ENCODE results near the gene CLIP1.
A peak's percentile ranks its signal among the peaks of the same experiment; 100 is the strongest.
"Not testable (repeated sequence)": the region's sequence is repeated elsewhere in the genome, so short reads cannot be mapped to it uniquely, and the experiment has no call there.

Gene CLIP1

GRCh38 chr12:122265476-122265875 is 157.0 kb downstream of the CLIP1 start:
- H3K4me3 Mint-ChIP-seq: peak overlapping the region; percentile 91
- H3K36me3 Mint-ChIP-seq (ENCODE audit: low read depth): peaks cover 48% of the 10 kb centered on the region
- peaks cover 2% of the 10 kb centered on the region for H3K27me3 Mint-ChIP-seq
- peaks cover 32% of the 10 kb centered on the region for H3K4me1 Mint-ChIP-seq (ENCODE audit: low read depth)
- H3K9me3 Mint-ChIP-seq: no peaks in the 10 kb centered on the region
- no peak for DNase-seq
- H3K27ac Mint-ChIP-seq: peak overlapping the region; percentile 98

DNA sequence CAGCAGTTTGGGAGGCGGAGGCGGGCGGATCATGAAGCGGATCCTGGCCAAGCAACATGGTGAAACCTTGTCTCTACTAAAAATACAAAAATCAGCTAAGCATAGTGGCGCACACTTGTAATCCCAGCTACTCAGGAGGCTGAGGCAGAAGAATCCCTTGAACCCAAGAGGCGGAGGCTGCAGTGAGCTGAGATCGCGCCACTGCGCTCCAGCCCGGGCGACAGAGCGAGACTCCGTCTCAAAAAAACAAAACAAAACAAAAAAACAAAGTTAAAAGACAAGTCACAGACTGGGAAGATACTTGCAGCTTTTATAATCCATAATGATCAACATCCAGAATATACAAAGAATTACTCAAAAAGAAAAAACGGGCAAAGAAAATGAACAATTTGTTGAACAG is 161.7 kb downstream of the CLIP1 start:
- H3K27me3 Mint-ChIP-seq, H3K27ac Mint-ChIP-seq, H3K9me3 Mint-ChIP-seq, H3K4me3 Mint-ChIP-seq, DNase-seq: not testable (repeated sequence)
- Mint-ChIP-seq H3K36me3 (ENCODE audit: low read depth) (peaks cover 77% of the 10 kb centered on the region), H3K4me1 (ENCODE audit: low read depth) (peaks cover 30% of the 10 kb centered on the region)

- H3K27me3 Mint-ChIP-seq, H3K4me3 Mint-ChIP-seq, DNase-seq, H3K9me3 Mint-ChIP-seq: not testable (repeated sequence)
- Mint-ChIP-seq H3K4me1 (ENCODE audit: low read depth) (peaks cover 18% of the 10 kb centered on the region), H3K27ac (peak overlapping the region; percentile 40), H3K36me3 (ENCODE audit: low read depth) (peaks cover 78% of the 10 kb centered on the region)
Measured at GRCh38 chr12:122258939-122259338, 163.5 kb downstream of the CLIP1 start.

DNA sequence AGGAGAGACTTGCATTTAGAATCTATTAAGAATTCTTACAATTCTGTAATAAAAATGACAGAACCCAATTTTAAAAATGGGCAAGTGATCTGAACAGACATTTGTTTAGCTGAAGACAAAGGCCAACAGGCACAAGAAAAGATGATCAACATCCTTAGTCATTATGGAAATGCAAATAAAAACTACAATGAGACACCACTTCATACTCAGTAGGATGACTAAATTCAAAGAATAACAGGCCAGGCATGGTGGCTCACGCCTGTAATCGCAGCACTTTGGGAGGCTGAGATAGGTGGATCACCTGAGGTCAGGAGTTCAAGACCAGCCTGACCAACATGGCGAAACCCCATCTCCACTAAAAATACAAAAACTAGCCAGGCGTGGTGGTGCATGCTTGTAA is 164.0 kb downstream of the CLIP1 start:
- H3K27me3 Mint-ChIP-seq: not testable (repeated sequence)
- H3K36me3 Mint-ChIP-seq (ENCODE audit: low read depth): peaks cover 77% of the 10 kb centered on the region

DNA sequence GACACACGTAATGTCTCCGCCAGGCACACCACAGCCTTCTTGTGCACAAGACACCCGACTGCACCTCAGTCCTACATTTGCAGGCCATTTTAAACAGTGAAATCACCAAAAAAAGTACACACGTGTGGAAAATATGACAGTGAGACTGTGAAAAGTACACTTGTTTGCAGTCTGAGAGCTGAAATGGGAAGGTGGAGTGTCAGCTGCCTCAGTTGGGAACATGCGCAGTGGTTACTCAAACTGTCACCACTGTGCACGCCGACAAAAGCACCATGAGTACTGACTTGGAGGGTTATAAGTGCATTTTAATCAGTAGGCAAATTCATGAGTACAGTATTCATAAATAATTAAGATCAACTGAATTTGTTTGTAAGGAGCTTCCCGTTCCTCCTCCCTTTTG is 171.9 kb downstream of the CLIP1 start:
- Mint-ChIP-seq H3K36me3 (ENCODE audit: low read depth) (peaks cover 58% of the 10 kb centered on the region), H3K27me3 (no peaks in the 10 kb centered on the region), H3K27ac (no peak overlapping the region)

More for the DNA sequence above, 164.0 kb downstream of the CLIP1 start:
- not testable (repeated sequence) for H3K9me3 Mint-ChIP-seq, DNase-seq, H3K4me3 Mint-ChIP-seq
- peaks cover 15% of the 10 kb centered on the region for H3K4me1 Mint-ChIP-seq (ENCODE audit: low read depth)
- peak overlapping the region; percentile 50 for H3K27ac Mint-ChIP-seq

DNA sequence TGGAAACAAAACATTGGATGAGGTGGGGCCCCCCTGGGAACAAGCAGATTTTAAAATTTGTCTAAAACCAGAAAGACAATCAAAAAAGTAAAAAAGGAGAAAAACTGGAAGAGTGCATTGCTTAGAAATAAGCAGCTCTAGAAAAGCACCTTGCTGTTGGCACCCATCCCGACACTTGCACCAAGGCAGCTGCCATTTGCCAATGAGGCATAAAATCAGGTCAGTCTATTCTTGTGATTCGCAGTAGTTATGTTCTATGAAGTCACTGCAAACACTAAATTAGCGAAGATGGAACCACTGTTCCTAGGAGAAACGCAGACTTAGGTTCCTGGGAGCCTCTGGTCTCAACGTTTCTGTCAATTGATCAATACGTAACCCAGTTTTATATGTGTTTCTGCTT is 172.4 kb downstream of the CLIP1 start:
- Mint-ChIP-seq H3K4me1 (ENCODE audit: low read depth) (peaks cover 7% of the 10 kb centered on the region), H3K9me3 (no peaks in the 10 kb centered on the region), H3K27me3 (no peaks in the 10 kb centered on the region), H3K4me3 (no peak overlapping the region), H3K27ac (no peak overlapping the region), H3K36me3 (ENCODE audit: low read depth) (peaks cover 56% of the 10 kb centered on the region)
- no peak for DNase-seq

More for the DNA sequence above, 171.9 kb downstream of the CLIP1 start:
- no peak for DNase-seq
- Mint-ChIP-seq H3K9me3 (no peaks in the 10 kb centered on the region), H3K4me3 (no peak overlapping the region), H3K4me1 (ENCODE audit: low read depth) (peaks cover 5% of the 10 kb centered on the region)

DNA sequence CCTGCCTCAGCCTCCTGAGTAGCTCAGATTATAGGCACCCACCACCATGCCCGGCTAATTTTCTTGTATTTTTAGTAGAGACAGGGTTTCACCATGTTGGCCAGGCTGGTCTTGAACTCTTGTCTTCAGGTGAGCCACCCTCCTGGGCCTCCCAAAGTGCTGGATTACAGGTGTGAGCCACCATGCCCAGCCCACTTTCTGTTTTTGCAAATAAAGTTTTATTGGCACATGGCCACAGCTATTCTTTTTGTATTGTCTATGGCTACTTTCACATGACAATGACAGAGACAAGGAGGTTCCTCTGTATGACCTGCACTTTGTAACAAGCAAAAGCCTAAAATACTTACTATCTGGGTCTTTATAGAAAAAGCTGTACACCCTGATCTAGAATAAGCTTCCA is 176.9 kb downstream of the CLIP1 start:
- Mint-ChIP-seq H3K27ac (peak overlapping the region; percentile 74), H3K36me3 (ENCODE audit: low read depth) (peaks cover 57% of the 10 kb centered on the region), H3K9me3 (no peaks in the 10 kb centered on the region), H3K4me1 (ENCODE audit: low read depth) (peaks cover 29% of the 10 kb centered on the region), H3K27me3 (no peaks in the 10 kb centered on the region), H3K4me3 (peak overlapping the region; percentile 70)
- no peak for DNase-seq

GRCh38 chr12:122244565-122245371 is 177.7 kb downstream of the CLIP1 start:
- DNase-seq: no peak
- Mint-ChIP-seq H3K27ac (peak overlapping the region; percentile 89), H3K4me3 (peak overlapping the region; percentile 70), H3K36me3 (ENCODE audit: low read depth) (peaks cover 57% of the 10 kb centered on the region), H3K9me3 (no peaks in the 10 kb centered on the region), H3K27me3 (no peaks in the 10 kb centered on the region), H3K4me1 (ENCODE audit: low read depth) (peaks cover 29% of the 10 kb centered on the region)

- H3K36me3 Mint-ChIP-seq (ENCODE audit: low read depth): peaks cover 55% of the 10 kb centered on the region
- peak overlapping the region; percentile 70 for H3K4me3 Mint-ChIP-seq
- H3K4me1 Mint-ChIP-seq (ENCODE audit: low read depth): peaks cover 29% of the 10 kb centered on the region
- no peak for DNase-seq
- H3K27ac Mint-ChIP-seq: peak overlapping the region; percentile 89
- no peaks in the 10 kb centered on the region for H3K27me3 Mint-ChIP-seq
- H3K9me3 Mint-ChIP-seq: no peaks in the 10 kb centered on the region
Measured at GRCh38 chr12:122243965-122244364, 178.5 kb downstream of the CLIP1 start.

GRCh38 chr12:122238861-122239260 is 183.6 kb downstream of the CLIP1 start:
- peaks cover 10% of the 10 kb centered on the region for H3K4me1 Mint-ChIP-seq (ENCODE audit: low read depth)
- H3K36me3 Mint-ChIP-seq (ENCODE audit: low read depth): peaks cover 68% of the 10 kb centered on the region
- no peak overlapping the region for H3K27ac Mint-ChIP-seq
- H3K27me3 Mint-ChIP-seq: no peaks in the 10 kb centered on the region
- DNase-seq: no peak
- no peak overlapping the region for H3K4me3 Mint-ChIP-seq
- no peaks in the 10 kb centered on the region for H3K9me3 Mint-ChIP-seq

- Mint-ChIP-seq H3K9me3 (no peaks in the 10 kb centered on the region), H3K36me3 (ENCODE audit: low read depth) (peaks cover 80% of the 10 kb centered on the region), H3K27ac (no peak overlapping the region), H3K27me3 (no peaks in the 10 kb centered on the region), H3K4me1 (ENCODE audit: low read depth) (no peaks in the 10 kb centered on the region), H3K4me3 (no peak overlapping the region)
- DNase-seq: no peak
Measured at GRCh38 chr12:122235741-122236140, 186.7 kb downstream of the CLIP1 start.

GRCh38 chr12:122232691-122233090 is 189.8 kb downstream of the CLIP1 start:
- Mint-ChIP-seq H3K4me1 (ENCODE audit: low read depth) (peaks cover 6% of the 10 kb centered on the region), H3K4me3 (no peak overlapping the region), H3K27ac (no peak overlapping the region), H3K9me3 (no peaks in the 10 kb centered on the region), H3K27me3 (no peaks in the 10 kb centered on the region), H3K36me3 (ENCODE audit: low read depth) (peaks cover 80% of the 10 kb centered on the region)
- DNase-seq: no peak

- Mint-ChIP-seq H3K9me3 (no peaks in the 10 kb centered on the region), H3K27ac (no peak overlapping the region), H3K27me3 (no peaks in the 10 kb centered on the region), H3K36me3 (ENCODE audit: low read depth) (peaks cover 74% of the 10 kb centered on the region), H3K4me1 (ENCODE audit: low read depth) (peaks cover 17% of the 10 kb centered on the region), H3K4me3 (no peak overlapping the region)
- DNase-seq: no peak
Measured at GRCh38 chr12:122230798-122231197, 191.7 kb downstream of the CLIP1 start.

DNA sequence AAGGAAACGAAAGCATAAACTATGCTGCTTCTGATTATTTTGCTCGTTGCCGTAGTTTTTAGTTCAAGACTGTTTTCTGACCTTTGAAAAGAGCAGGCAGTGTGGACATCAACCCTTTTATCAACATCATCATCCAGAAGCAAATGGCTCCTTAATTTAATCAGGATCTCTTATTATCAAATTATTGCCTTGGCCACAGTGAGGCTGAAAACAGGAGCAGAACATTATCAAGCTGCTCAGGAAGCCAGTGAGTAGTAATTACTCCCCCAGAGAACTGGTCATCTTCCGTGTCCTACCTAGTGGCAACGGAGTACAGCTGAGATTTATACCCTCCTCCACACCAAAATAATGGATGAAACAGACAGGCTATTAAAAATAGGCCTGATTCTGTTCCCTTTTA is 194.4 kb downstream of the CLIP1 start:
- Mint-ChIP-seq H3K36me3 (ENCODE audit: low read depth) (peaks cover 67% of the 10 kb centered on the region), H3K4me3 (peak overlapping the region; percentile 57), H3K27me3 (no peaks in the 10 kb centered on the region), H3K27ac (no peak overlapping the region), H3K4me1 (ENCODE audit: low read depth) (peaks cover 32% of the 10 kb centered on the region), H3K9me3 (no peaks in the 10 kb centered on the region)
- no peak for DNase-seq

DNA sequence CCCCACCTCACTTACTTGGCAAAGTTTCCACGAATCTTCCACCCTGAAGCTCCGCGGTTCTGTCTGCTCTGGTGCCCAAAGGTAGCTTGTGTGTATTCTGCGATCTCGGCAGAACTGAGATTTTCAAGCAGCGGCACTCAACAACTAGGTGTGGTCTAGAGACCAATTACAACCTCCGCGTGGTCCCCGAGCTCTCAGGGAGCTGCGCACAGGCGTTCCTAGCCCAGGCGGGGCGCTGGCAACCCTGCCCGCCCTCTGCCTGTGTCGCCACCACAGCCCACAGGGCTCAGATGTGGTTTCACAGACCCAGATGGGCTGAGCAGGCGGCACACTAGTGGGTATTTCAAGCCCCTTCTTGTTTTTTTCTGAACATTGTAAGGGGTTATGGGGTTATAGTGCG is 195.1 kb downstream of the CLIP1 start:
- Mint-ChIP-seq H3K36me3 (ENCODE audit: low read depth) (peaks cover 68% of the 10 kb centered on the region), H3K27me3 (no peaks in the 10 kb centered on the region), H3K27ac (no peak overlapping the region), H3K4me1 (ENCODE audit: low read depth) (peaks cover 37% of the 10 kb centered on the region), H3K9me3 (no peaks in the 10 kb centered on the region), H3K4me3 (peak overlapping the region; percentile 57)
- peak; percentile 44 for DNase-seq
